GM12878 (cell line): ENCODE results near the gene FOSL1. TPM values are rescaled to one million over a fixed set of nuclear protein-coding genes. Genes with fewer than 3 reads are reported as not detected.

Experiments used
- ATF2 ChIP-seq: IDR thresholded peaks from 2 replicates; pipeline ENCODE4 v1.6.1; 2012; ENCODE audit warnings: low read length, inconsistent platforms
- BHLHE40 ChIP-seq, 2 experiments: fragments of 450-650 bp in 1 of 2; IDR thresholded peaks; 2 replicates each; pipeline ENCODE4 v1.6.1; 2011 to 2017; ENCODE audit warnings: low read depth in 2 of 2, borderline replicate concordance in 1 of 2, improper control_type of control experiment in 1 of 2, low read length in 1 of 2, mild to moderate bottlenecking in 1 of 2
- KLF5 ChIP-seq: fragments of 450-650 bp; IDR thresholded peaks from 2 replicates; pipeline ENCODE4 v1.6.1; 2014; ENCODE audit warnings: mild to moderate bottlenecking; ENCODE audit not compliant: partially characterized antibody
- LARP7 ChIP-seq: fragments of 450-650 bp; IDR thresholded peaks from 2 replicates; pipeline ENCODE4 v1.6.1; 2017; ENCODE audit warnings: mild to moderate bottlenecking
- MXI1 ChIP-seq: fragments of 150-350 bp; IDR thresholded peaks from 2 replicates; pipeline ENCODE4 v1.6.1; 2011; ENCODE audit warnings: low read depth, mild to moderate bottlenecking, inconsistent platforms, low read length, improper control_type of control experiment
- TAF1 ChIP-seq: IDR thresholded peaks from 2 replicates; pipeline ENCODE4 v1.6.1; 2011; ENCODE audit warnings: mild to moderate bottlenecking, low read depth, low read length, borderline replicate concordance
- polyA plus RNA-seq, 11 experiments: library from polyadenylated mRNA; depleted of rRNA in 4 of 11; unstranded in 6 of 11; stranded (reverse) in 5 of 11; fragments of >200 nt; fragmentation: Nextera tagmentation in 4 of 11; fragmentation: Illumina TruSeq in 1 of 11; extraction: Ambion mirVana in 4 of 11; extraction: Trizol in 1 of 11; gene quantifications; 1 replicate in 1 of 11; 2 replicates in 10 of 11; pipeline versions ENCODE4 v1.2.1 to v1.2.3, GENCODE V29; 2011 to 2016; ENCODE audit warnings: inconsistent platforms in 2 of 11, missing spikeins in 2 of 11, low read depth in 1 of 11
- total RNA-seq, 4 experiments: library from RNA; depleted of rRNA in 3 of 4; stranded (reverse); fragments of >200 nt in 3 of 4; fragmentation: Illumina TruSeq in 1 of 4; extraction: Trizol in 1 of 4; gene quantifications; 2 replicates each; pipeline versions ENCODE4 v1.2.1 to v1.2.3, GENCODE V29; 2013 to 2021
- TF ChIP-seq, protein P1 (sequence below): IDR thresholded peaks from 2 replicates; pipeline ENCODE4 v1.6.1; 2011; ENCODE audit warnings: mild to moderate bottlenecking, low read depth, low read length, moderate library complexity; ENCODE audit not compliant: insufficient replicate concordance

Gene FOSL1
- total and polyA plus RNA-seq, 10 of the 15 experiments (the other 5 are each of a cell fraction or from before 2014, with no cell fraction given) = 0.82 to 5.4 (median 2.1) TPM

- TF ChIP-seq LARP7 = peak; percentile 14; the same call in 1 of the 2 replicates
- TF ChIP-seq, protein P1, sequence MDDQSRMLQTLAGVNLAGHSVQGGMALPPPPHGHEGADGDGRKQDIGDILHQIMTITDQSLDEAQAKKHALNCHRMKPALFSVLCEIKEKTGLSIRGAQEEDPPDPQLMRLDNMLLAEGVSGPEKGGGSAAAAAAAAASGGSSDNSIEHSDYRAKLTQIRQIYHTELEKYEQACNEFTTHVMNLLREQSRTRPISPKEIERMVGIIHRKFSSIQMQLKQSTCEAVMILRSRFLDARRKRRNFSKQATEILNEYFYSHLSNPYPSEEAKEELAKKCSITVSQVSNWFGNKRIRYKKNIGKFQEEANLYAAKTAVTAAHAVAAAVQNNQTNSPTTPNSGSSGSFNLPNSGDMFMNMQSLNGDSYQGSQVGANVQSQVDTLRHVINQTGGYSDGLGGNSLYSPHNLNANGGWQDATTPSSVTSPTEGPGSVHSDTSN = no peak
- peak; percentile 87 to 94 for TF ChIP-seq BHLHE40 (IDR thresholded peaks at IDR 0.05; ENCODE audit: borderline replicate concordance in 1 of 2, low read depth in 2 of 2, low read length in 1 of 2)
- no peak for TF ChIP-seq KLF5
- no peak for TF ChIP-seq ATF2
- TF ChIP-seq TAF1 = no peak
- no peak; the same call in 1 of the 2 replicates for TF ChIP-seq MXI1
These were observed 26.7 kb downstream of the FOSL1 start (continued) for GRCh38 chr11:65873318-65874156.
